K562 (cell line): ENCODE measurements around the gene NKD1. TPM values are rescaled to one million over a fixed set of nuclear protein-coding genes. Genes with fewer than 3 reads are reported as not detected.

ENCODE experiments used
- ATAC-seq: fragments of 200-7000 bp; cut with Tn5 transposase; 3 replicates; pipeline ENCODE4 v1.9.1; 2020; ENCODE audit warnings: moderate library complexity
- BruUV-seq: library from RNA; stranded (reverse); fragments of 400-500 nt; replicated peaks from 2 replicates; lab custom pipeline; 2021; lab: Mats Ljungman, UMichigan
- CTCF ChIA-PET: fragments of 300-600 bp; formaldehyde crosslinking; extraction: SDS; loops from one replicate; lab custom pipeline; 2021; ENCODE audit warnings: low intra/inter-chr PET ratio; lab: Yijun Ruan, JAX
- POLR2A ChIA-PET: fragments of 300-600, 350-650 bp; sonication (Branson Sonifier 250); formaldehyde crosslinking; extraction: SDS; loops from one replicate; lab custom pipeline; 2021; ENCODE audit warnings: antibody characterized with exemption, inconsistent platforms; lab: Yijun Ruan, JAX
- DNase-seq, 4 experiments: peaks; one replicate each; pipeline versions ENCODE4 v3.0.0 to v3.0.0-alpha.2; 2011 to 2018; ENCODE audit warnings: low spot score in 3 of 4, mixed read lengths in 3 of 4; ENCODE audit errors: extremely low read depth in 1 of 4
- FAIRE-seq: peaks from 2 replicates; lab custom pipeline; 2011; peaks lifted over from hg19 to GRCh38; lab: Jason Lieb, UNC
- H2AFZ ChIP-seq: 2 replicates; pipeline ENCODE4 v1.6.0; 2011; ENCODE audit warnings: low read depth, low read length, control low read depth, inconsistent platforms
- H3K27ac ChIP-seq: fragments of 200-600 bp; 3 replicates; pipeline ENCODE4 v1.8.0; 2011; ENCODE audit warnings: low read depth, mild to moderate bottlenecking, control low read depth, inconsistent platforms, low read length, moderate library complexity, mixed read lengths; ENCODE audit errors: extremely low read depth
- H3K27me3 ChIP-seq, 2 experiments: fragments of 300-600 bp in 1 of 2; 2 replicates in 1 of 2; 3 replicates in 1 of 2; pipeline versions ENCODE4 v1.6.0 to v1.8.0; 2011; ENCODE audit warnings: inconsistent platforms in 2 of 2, low read length in 2 of 2, mild to moderate bottlenecking in 1 of 2, mixed read lengths in 1 of 2, moderate library complexity in 1 of 2; ENCODE audit not compliant: control insufficient read depth in 2 of 2, insufficient read depth in 2 of 2
- H3K36me3 ChIP-seq: fragments of 300-600 bp; 3 replicates; pipeline ENCODE4 v1.8.0; 2011; ENCODE audit warnings: mild to moderate bottlenecking, low read length, inconsistent platforms; ENCODE audit not compliant: control insufficient read depth, insufficient read depth
- H3K4me1 ChIP-seq, 2 experiments: fragments of 200-600 bp in 1 of 2; replicated peaks in 1 of 2; 2 replicates in 1 of 2; 3 replicates in 1 of 2; pipeline versions ENCODE4 v1.5.1 to v1.8.0; 2011; ENCODE audit warnings: inconsistent platforms in 2 of 2, low read length in 2 of 2, mild to moderate bottlenecking in 1 of 2, mixed read lengths in 1 of 2, moderate library complexity in 1 of 2; ENCODE audit not compliant: control insufficient read depth in 2 of 2, insufficient read depth in 2 of 2
- H3K4me2 ChIP-seq: 2 replicates; pipeline ENCODE4 v1.6.1; 2011; ENCODE audit warnings: low read length, control low read depth, inconsistent platforms, mixed read lengths; ENCODE audit not compliant: insufficient read depth
- H3K4me3 ChIP-seq: fragments of 200-600 bp; sonication (generic), shearing (Covaris generic); 2 replicates; pipeline ENCODE4 v1.5.1; 2016; ENCODE audit warnings: control low read depth, inconsistent platforms
- H3K79me2 ChIP-seq: fragments of 200-600 bp; 3 replicates; pipeline ENCODE4 v1.8.0; 2011; ENCODE audit warnings: low read length, inconsistent platforms; ENCODE audit not compliant: control insufficient read depth, insufficient read depth
- H3K9ac ChIP-seq, 2 experiments: 2 replicates each; pipeline versions ENCODE4 v1.6.0 to v1.6.1; 2011; ENCODE audit warnings: low read depth in 2 of 2, low read length in 2 of 2, control low read depth in 1 of 2, inconsistent platforms in 1 of 2, mild to moderate bottlenecking in 1 of 2, mixed read lengths in 1 of 2; ENCODE audit not compliant: insufficient read depth in 1 of 2
- H3K9me1 ChIP-seq: one replicate; pipeline ENCODE4 v1.6.0; 2011; ENCODE audit warnings: inconsistent platforms, mild to moderate bottlenecking, low read length, moderate library complexity; ENCODE audit not compliant: control insufficient read depth, insufficient read depth
- H3K9me3 ChIP-seq: replicated peaks from 2 replicates; pipeline ENCODE4 v1.5.1; 2011; ENCODE audit warnings: low read depth, low read length, inconsistent platforms; ENCODE audit not compliant: control insufficient read depth, insufficient read depth
- H4K20me1 ChIP-seq: replicated peaks from 2 replicates; pipeline ENCODE4 v1.6.1; 2011; ENCODE audit warnings: low read length, inconsistent platforms, mixed read lengths; ENCODE audit not compliant: control insufficient read depth, insufficient read depth
- CCAR2 ChIP-seq: fragments of 200-400 bp; formaldehyde crosslinking; IDR thresholded peaks from 2 replicates; pipeline ENCODE4 v1.6.1; 2017; ENCODE audit warnings: mild to moderate bottlenecking, low read depth, low read length
- GATAD2B ChIP-seq: fragments of 450-650 bp; IDR thresholded peaks from 2 replicates; pipeline ENCODE4 v1.6.1; 2017; ENCODE audit warnings: mild to moderate bottlenecking, borderline replicate concordance
- HMBOX1 ChIP-seq: sonication (generic); IDR thresholded peaks from 2 replicates; pipeline ENCODE4 v1.6.1; 2016
- HMG20A ChIP-seq: fragments of 450-650 bp; formaldehyde crosslinking; conservative IDR thresholded peaks from 2 replicates; pipeline ENCODE4 v1.4.0; 2020; ENCODE audit warnings: mild to moderate bottlenecking, mixed read lengths
- KLF1 ChIP-seq: fragments of 450-650 bp; IDR thresholded peaks from 2 replicates; pipeline ENCODE4 v1.6.1; 2016; ENCODE audit warnings: missing genetic modification characterization, missing compliant biosample characterization
- MTA3 ChIP-seq: fragments of 450-650 bp; formaldehyde crosslinking; IDR thresholded peaks from 2 replicates; pipeline ENCODE4 v1.6.1; 2017; ENCODE audit warnings: mild to moderate bottlenecking, borderline replicate concordance
- MYNN ChIP-seq, 2 experiments: sonication (generic); formaldehyde crosslinking in 1 of 2; IDR thresholded peaks; 2 replicates each; pipeline versions ENCODE4 v1.5.0 to v1.6.1; 2016 to 2020; ENCODE audit warnings: antibody characterized with exemption in 1 of 2, missing genetic modification reagents in 1 of 2
- NCOR1 ChIP-seq: fragments of 450-650 bp; IDR thresholded peaks from 2 replicates; pipeline ENCODE4 v1.6.1; 2016; ENCODE audit warnings: mild to moderate bottlenecking, moderate library complexity
- POLR3A ChIP-seq: IDR thresholded peaks from 2 replicates; pipeline ENCODE4 v1.6.1; 2011; ENCODE audit warnings: borderline replicate concordance, mild to moderate bottlenecking, moderate library complexity; ENCODE audit not compliant: insufficient read length, insufficient read depth; ENCODE audit errors: extremely low read depth
- PTTG1 ChIP-seq: fragments of 450-650 bp; IDR thresholded peaks from 2 replicates; pipeline ENCODE4 v1.6.1; 2016; ENCODE audit warnings: low read depth, mild to moderate bottlenecking, missing genetic modification characterization, missing compliant biosample characterization
- SETDB1 ChIP-seq: IDR thresholded peaks from one replicate; pipeline ENCODE4 v1.6.1; 2012; ENCODE audit warnings: low read length, control low read depth, inconsistent platforms
- SOX6 ChIP-seq: fragments of 450-650 bp; IDR thresholded peaks from 2 replicates; pipeline ENCODE4 v1.6.1; 2014; ENCODE audit warnings: mild to moderate bottlenecking
- U2AF1 ChIP-seq: fragments of 200-400 bp; formaldehyde crosslinking; optimal IDR thresholded peaks from 2 replicates; pipeline ENCODE3; 2017; ENCODE audit warnings: mild to moderate bottlenecking, low read depth, low read length, moderate library complexity
- ZEB2 ChIP-seq: fragments of 450-650 bp; IDR thresholded peaks from 2 replicates; pipeline ENCODE4 v1.6.1; 2016
- ZNF347 ChIP-seq: fragments of 450-650 bp; formaldehyde crosslinking; IDR thresholded peaks from 2 replicates; pipeline ENCODE4 v1.4.0; 2020; ENCODE audit warnings: low read depth, mild to moderate bottlenecking, moderate library complexity
- ZNF583 ChIP-seq: fragments of 250-450 bp; sonication (Bioruptor Pico); IDR thresholded peaks from 2 replicates; pipeline ENCODE4 v1.4.0; 2020
- WGBS: fragments of 100-300 bp; shearing (Covaris generic); methylation state at CpG from one replicate; pipeline ENCODE4 v1.1.6; 2016; ENCODE audit warnings: low coverage, mixed read lengths; ENCODE audit not compliant: insufficient coverage; ENCODE audit errors: missing lambda C conversion rate; 5-methylcytosine and 5-hydroxymethylcytosine counted together
- in situ Hi-C: fragments of 300-500 bp; cut with MboI; formaldehyde crosslinking; loops from 4 replicates; pipeline ENCODE4 v1.15.0; 2018; ENCODE audit warnings: inconsistent platforms, mixed read lengths
- intact Hi-C: fragments of 100-400 bp; cut with micrococcal nuclease; formaldehyde crosslinking; loops from 2 replicates; pipeline ENCODE4 v1.14.2; 2022
- polyA plus RNA-seq, 8 experiments: library from polyadenylated mRNA; depleted of rRNA in 4 of 8; stranded (reverse) in 5 of 8; unstranded in 3 of 8; fragments of >200 nt; fragmentation: Nextera tagmentation in 2 of 8; fragmentation: Illumina TruSeq in 1 of 8; extraction: Ambion mirVana in 2 of 8; extraction: Trizol in 1 of 8; gene quantifications; 2 replicates each; pipeline versions ENCODE4 v1.2.1 to v1.2.3, GENCODE V29; 2011 to 2014; ENCODE audit warnings: inconsistent platforms in 1 of 8, missing spikeins in 1 of 8
- total RNA-seq, 7 experiments: library from RNA; depleted of rRNA in 6 of 7; stranded (reverse); fragments of >200 nt in 6 of 7; fragmentation: Illumina TruSeq in 2 of 7; extraction: Trizol in 2 of 7; gene quantifications; 2 replicates each; pipeline versions ENCODE4 v1.2.1 to v1.2.3, GENCODE V29; 2011 to 2021; ENCODE audit warnings: low replicate concordance in 1 of 7

The NKD1 gene
- total and polyA plus RNA-seq, 9 of the 15 experiments (the other 6 are each of a cell fraction or from before 2014, with no cell fraction given): under 0.01 to 0.24 (median 0.04) TPM; not detected in 2

- no TSS peak for BruUV-seq
- DNase-seq (no peak), FAIRE-seq (no peak), ATAC-seq (no peak)
- Histone ChIP-seq H3K4me2 (no peak overlapping the region), H3K79me2 (no peaks in the 10 kb centered on the region), H3K4me1 (no peaks in the 10 kb centered on the region), H2AFZ (no peak overlapping the region), H3K4me3 (no peak overlapping the region), H3K27ac (no peak overlapping the region), H4K20me1 (no peaks in the 10 kb centered on the region), H3K27me3 (no peaks in the 10 kb centered on the region), H3K9ac (no peak overlapping the region), H3K9me3 (no peaks in the 10 kb centered on the region), H3K36me3 (no peaks in the 10 kb centered on the region), H3K9me1 (no peaks in the 10 kb centered on the region)
- intact Hi-C loops: no loop called here
- POLR2A ChIA-PET: interaction anchor here (0.7 kb wide), 1 partner anchor 9 kb away, joined by 6 read pairs; no protein-coding TSS in a partner anchor
- CTCF ChIA-PET: no interaction called here
- WGBS: 8% methylated on average over 1 of the region's 1 CpG
- in situ Hi-C loops: loop anchor here (25.0 kb wide), 1 partner anchor 303 kb away; no protein-coding TSS in a partner anchor
- TF ChIP-seq GATAD2B: no peak
- TF ChIP-seq ZNF583 (CRISPR knock-in tag): no peak
- no peak for TF ChIP-seq ZNF347 (CRISPR knock-in tag)
- no peak for TF ChIP-seq SOX6
- no peak for TF ChIP-seq HMBOX1
- no peak for TF ChIP-seq CCAR2
- TF ChIP-seq HMG20A (CRISPR knock-in tag): no peak
- no peak for TF ChIP-seq KLF1 (tag)
- no peak for TF ChIP-seq ZEB2
- TF ChIP-seq PTTG1 (tag): no peak
- no peak for TF ChIP-seq POLR3A
- no peak for TF ChIP-seq SETDB1
- TF ChIP-seq U2AF1: no peak
- TF ChIP-seq NCOR1: no peak
- TF ChIP-seq MTA3: no peak
- TF ChIP-seq MYNN (IDR thresholded peaks at IDR 0.05): no peak
- no peak for TF ChIP-seq MYNN (CRISPR knock-in tag; IDR thresholded peaks at IDR 0.05)
Observed at GRCh38 chr16:50515218-50515617, 33.0 kb upstream of the NKD1 start.
